BJ (cell line): ENCODE measurements around the gene CNGA3. TPM values are rescaled to one million over a fixed set of nuclear protein-coding genes. Genes with fewer than 3 reads are reported as not detected.

ENCODE experiments used
- CTCF ChIA-PET: fragments of 350-600 bp; formaldehyde crosslinking; extraction: SDS; loops from one replicate; lab custom pipeline; 2021; ENCODE audit warnings: antibody characterized with exemption, inconsistent platforms; lab: Yijun Ruan, JAX
- POLR2A ChIA-PET: fragments of 300-600 bp; sonication (Branson Sonifier 250); formaldehyde crosslinking; extraction: SDS; loops from one replicate; lab custom pipeline; 2021; ENCODE audit warnings: antibody characterized with exemption; lab: Charles Lee
- DNase-seq: peaks from one replicate; pipeline ENCODE4 v3.0.0-alpha.2; 2011; ENCODE audit warnings: low read depth
- H3K27me3 ChIP-seq: 2 replicates; pipeline ENCODE4 v1.6.0; 2011; ENCODE audit warnings: low read length; ENCODE audit not compliant: control insufficient read depth, insufficient read depth
- H3K36me3 ChIP-seq: 2 replicates; pipeline ENCODE4 v1.5.1; 2011; ENCODE audit warnings: low read length; ENCODE audit not compliant: control insufficient read depth, insufficient read depth
- H3K4me3 ChIP-seq: 2 replicates; pipeline ENCODE4 v1.5.1; 2011; ENCODE audit warnings: low read depth, mild to moderate bottlenecking, control low read depth, low read length
- polyA plus RNA-seq: library from polyadenylated mRNA; depleted of rRNA; stranded (reverse); fragments of >200 nt; gene quantifications from 2 replicates; pipeline ENCODE4 v1.2.3, GENCODE V29; 2011
- TF ChIP-seq, protein P1 (sequence below): IDR thresholded peaks from 2 replicates; pipeline ENCODE4 v1.5.1; 2011; ENCODE audit warnings: low read depth, mild to moderate bottlenecking, control low read depth, inconsistent platforms, low read length, moderate library complexity; ENCODE audit not compliant: insufficient read depth

CNGA3 gene
- polyA plus RNA-seq, 1 experiment: not detected

DNA sequence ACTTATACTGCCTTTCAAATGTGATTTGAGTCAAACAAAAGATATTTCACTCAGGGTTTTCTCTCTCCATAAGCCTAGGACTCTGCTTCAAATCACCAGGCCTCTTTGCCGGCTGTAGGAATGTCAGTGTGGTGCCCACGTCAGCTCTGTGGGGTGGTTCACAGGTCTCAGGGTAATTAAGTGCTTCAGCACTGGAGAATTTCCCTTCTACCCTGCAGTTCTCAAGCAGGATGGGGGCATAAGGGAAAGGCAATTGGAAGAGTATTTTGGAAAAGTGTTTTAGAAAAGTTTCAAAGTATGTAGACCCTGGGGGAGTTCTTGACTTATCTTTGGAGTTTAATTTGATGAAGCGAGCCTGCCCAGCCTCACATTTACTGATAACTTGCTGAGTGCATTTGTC, 9.6 kb downstream of the CNGA3 start:
- CTCF ChIA-PET: no interaction called here
- no peak for DNase-seq
- TF ChIP-seq, protein P1, sequence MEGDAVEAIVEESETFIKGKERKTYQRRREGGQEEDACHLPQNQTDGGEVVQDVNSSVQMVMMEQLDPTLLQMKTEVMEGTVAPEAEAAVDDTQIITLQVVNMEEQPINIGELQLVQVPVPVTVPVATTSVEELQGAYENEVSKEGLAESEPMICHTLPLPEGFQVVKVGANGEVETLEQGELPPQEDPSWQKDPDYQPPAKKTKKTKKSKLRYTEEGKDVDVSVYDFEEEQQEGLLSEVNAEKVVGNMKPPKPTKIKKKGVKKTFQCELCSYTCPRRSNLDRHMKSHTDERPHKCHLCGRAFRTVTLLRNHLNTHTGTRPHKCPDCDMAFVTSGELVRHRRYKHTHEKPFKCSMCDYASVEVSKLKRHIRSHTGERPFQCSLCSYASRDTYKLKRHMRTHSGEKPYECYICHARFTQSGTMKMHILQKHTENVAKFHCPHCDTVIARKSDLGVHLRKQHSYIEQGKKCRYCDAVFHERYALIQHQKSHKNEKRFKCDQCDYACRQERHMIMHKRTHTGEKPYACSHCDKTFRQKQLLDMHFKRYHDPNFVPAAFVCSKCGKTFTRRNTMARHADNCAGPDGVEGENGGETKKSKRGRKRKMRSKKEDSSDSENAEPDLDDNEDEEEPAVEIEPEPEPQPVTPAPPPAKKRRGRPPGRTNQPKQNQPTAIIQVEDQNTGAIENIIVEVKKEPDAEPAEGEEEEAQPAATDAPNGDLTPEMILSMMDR: no peak
- POLR2A ChIA-PET: no interaction called here
- Histone ChIP-seq H3K27me3 (no peaks in the 10 kb centered on the region), H3K36me3 (no peaks in the 10 kb centered on the region), H3K4me3 (no peak overlapping the region)

DNA sequence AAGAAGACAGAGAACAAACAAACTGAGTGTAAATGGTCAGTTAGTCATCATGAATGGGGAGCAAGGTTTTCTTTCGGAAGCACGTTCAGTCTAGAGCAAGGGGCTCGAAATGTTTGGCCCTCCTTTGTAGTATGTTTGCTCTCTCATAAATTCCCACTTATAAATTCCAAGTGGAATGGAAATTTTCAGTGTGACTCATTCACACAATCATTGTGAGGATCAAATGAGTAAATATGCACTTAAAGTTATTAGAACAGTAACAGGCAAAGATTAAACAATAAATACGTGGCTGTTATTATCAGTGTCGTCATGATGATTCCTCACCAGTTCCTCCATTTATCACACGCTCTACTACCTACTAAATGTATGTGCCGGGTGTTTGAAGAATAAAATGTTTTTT, 10.5 kb downstream of the CNGA3 start:
- CTCF ChIA-PET: interaction anchor here (0.7 kb wide), 1 partner anchor 79 kb away, joined by 3 read pairs; no protein-coding TSS in a partner anchor
- DNase-seq: no peak
- H3K36me3 ChIP-seq: no peaks in the 10 kb centered on the region
- POLR2A ChIA-PET: no interaction called here
- no peak overlapping the region for H3K4me3 ChIP-seq
- no peaks in the 10 kb centered on the region for H3K27me3 ChIP-seq
- TF ChIP-seq, protein P1: no peak

DNA sequence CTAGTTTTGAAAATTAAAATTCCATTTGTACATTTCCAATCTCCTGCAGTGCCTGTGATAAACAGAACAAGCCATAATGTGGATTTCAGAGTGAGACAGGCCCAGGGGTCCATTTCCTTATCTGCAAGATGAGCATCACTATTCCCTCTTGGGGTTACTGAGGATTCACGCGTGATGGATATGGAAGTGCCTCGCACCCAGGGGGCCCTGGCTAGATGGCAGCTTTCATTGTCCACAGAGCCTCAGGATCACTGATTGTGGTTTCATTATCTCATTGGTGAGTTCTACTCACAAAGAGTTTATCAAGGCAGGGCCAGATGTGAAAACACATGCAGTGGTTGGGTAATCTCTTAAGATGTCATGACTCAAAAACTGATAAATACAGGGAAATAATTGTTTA, 11.6 kb downstream of the CNGA3 start:
- POLR2A ChIA-PET: no interaction called here
- TF ChIP-seq, protein P1: no peak
- no peak for DNase-seq
- Histone ChIP-seq H3K4me3 (no peak overlapping the region), H3K27me3 (no peaks in the 10 kb centered on the region), H3K36me3 (no peaks in the 10 kb centered on the region)
- CTCF ChIA-PET: no interaction called here

DNA sequence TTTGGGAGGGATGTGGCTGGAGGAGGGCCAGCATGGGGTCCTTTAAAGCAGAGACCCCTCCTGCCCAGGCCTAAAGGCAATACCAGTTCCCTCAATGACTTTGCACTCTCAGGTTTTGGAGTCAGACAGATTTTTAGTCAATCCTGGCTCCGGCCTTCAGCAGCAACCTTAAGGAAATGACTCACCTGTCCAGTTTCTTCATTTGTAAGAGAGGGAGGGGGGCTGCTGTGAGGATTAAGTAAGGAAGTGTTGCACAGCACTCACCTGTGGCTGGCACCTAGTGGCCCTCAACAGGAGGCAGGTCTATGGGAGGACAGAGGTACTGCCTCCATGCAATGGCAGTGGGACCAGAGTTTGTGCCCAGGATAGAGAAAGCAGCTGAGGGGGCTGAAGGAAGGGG, 13.7 kb downstream of the CNGA3 start:
- DNase-seq: no peak
- POLR2A ChIA-PET: no interaction called here

DNA sequence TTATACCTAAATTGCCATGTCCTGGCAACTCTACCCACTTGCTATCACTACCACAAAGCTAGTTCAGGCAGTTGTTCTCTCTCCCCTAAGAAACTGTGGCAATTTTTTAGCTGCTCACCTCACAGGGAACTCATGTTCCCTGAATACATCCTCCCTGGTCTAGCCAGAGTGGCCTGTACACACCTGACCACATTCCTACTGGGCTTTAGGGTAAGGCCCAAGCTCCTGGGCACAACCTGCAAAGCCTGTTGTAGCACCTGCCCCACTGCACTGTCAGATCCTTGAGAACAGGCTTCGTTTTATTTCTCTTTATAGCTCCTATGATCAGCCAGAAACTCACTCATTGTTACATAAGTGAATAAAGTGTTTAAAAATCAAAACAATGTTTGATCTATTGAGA, 21.5 kb downstream of the CNGA3 start:
- ChIA-PET CTCF (interaction anchor here (1.1 to 4.4 kb wide), 2 partner anchors 15 to 18 kb away, joined by 3 to 16 read pairs; no protein-coding TSS in a partner anchor), POLR2A (no interaction called here)
- Histone ChIP-seq H3K27me3 (no peaks in the 10 kb centered on the region), H3K4me3 (no peak overlapping the region), H3K36me3 (no peaks in the 10 kb centered on the region)
- TF ChIP-seq, protein P1: no peak
- no peak for DNase-seq

More for the DNA sequence above, 13.7 kb downstream of the CNGA3 start:
- no peak overlapping the region for H3K4me3 ChIP-seq
- H3K27me3 ChIP-seq: no peaks in the 10 kb centered on the region
- TF ChIP-seq, protein P1: no peak
- CTCF ChIA-PET: no interaction called here
- H3K36me3 ChIP-seq: no peaks in the 10 kb centered on the region
